Stimulated activated CD8-positive, alpha-beta memory T cell treated with anti-CD3 and anti-CD28 coated beads, Interleukin-7, amount 100 ng/mL, for 48 hours (primary cell): ENCODE data around the gene EPB41.
"Not testable (repeated sequence)": the region's sequence is repeated elsewhere in the genome, so short reads cannot be mapped to it uniquely, and the experiment has no call there.

Experiments
- DNase-seq, 2 donors: peaks; one replicate each; pipeline ENCODE4 v3.0.0-alpha.2; 2020; ENCODE audit warnings: low read depth in 1 of 2; ENCODE audit errors: extremely low read depth in 1 of 2

The EPB41 gene

GRCh38 chr1:28926629-28927265 is 12.4 kb downstream of the EPB41 start:
- no peak for DNase-seq

DNA sequence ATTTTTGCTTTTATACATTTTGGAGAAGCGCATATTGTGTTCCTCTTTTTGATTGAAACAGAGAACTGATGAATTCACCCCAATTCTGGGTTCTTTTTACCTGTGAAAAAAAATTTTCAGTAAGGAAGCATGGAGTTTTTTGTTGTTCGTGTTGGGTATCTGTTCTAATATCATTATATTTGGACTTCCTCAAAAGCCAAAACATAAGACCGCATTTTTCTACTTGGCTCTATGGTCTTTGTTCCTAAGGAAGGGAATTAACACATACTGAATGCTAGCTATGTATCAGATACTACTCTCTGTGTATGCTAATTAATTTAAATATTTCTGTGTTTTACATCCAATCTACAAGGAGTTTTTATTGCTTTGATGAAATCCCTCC is 12.9 kb downstream of the EPB41 start:
- DNase-seq: no peak

DNA sequence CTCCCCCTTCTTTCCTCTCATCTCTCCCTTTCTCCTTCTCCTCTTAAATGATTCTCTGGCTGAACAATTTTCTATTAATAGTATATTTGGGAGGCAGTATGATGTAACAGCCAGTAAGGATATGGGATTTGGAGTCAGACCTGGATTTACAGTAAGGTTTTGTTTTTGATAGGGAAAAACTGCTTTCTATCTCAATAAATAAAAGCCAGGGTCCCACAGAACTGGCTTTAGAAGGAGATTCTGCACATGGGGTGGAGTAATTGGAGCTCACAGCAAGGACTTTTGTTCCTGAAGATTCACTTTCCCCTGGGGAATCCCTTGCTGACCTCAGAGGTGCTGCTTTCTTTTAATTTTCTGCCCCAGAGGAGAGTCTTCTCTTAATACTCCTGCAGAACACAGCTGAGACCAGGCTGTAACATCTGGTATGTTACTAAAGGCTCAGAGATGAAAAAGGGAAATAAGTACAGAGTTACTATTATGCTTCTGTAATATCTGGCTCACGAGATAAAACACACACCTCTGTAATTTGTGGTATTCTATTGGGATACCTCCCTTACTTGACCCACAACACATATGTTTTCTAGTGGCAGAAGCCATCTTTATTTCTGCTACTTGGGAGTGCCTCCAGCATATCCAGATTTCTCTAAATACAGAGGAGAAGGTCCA is 13.4 kb downstream of the EPB41 start:
- DNase-seq: no peak

DNA sequence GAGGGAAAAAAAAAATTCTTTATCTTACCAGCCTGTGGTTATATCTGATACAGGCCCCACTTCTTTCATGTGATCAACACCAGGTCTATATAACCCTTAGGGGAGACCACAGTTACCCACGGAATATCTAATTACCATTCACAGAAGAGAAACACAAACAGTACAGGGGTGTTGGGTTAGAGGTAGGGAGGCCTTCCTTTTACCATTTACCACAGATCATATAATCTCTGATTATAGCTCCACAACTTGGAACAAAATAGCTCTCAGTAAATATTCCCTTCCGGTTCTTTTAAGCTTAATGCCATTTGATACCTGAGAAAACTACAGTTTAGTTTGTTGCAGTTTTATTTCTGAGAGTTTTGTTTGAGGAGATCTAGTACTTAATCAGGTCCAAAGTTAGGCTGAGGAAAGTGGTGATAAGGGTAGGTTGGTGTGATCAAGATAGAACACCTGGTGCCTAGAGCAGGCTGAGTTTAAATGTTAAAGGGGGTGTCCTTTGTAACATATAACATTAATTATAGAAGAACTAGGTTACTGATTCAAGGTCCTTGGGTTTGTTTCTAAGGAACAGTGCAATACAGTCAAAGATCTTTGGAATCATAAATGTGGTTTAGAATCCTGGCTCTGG is 14.1 kb downstream of the EPB41 start:
- no peak for DNase-seq

DNA sequence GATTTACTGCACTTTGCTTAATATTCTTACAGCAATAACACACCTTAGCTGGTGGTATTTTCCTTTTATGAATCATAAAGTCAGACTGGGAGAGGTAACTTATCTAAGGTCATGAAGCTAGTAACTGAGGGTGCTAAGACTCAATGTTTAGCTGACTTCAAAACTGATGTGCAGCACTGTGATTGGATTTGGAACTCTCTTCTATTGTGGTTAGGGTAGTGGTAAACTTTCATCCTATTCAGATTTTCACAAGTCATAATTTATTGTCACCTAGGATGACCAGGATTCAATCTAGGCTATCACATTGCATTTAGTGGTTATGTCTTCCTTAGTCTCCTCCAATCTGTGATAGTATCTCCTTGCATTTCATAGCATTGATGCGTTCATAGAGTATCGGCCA is 18.9 kb downstream of the EPB41 start:
- no peak for DNase-seq

- no peak for DNase-seq
These were observed 19.5 kb downstream of the EPB41 start for GRCh38 chr1:28933918-28934317.

DNA sequence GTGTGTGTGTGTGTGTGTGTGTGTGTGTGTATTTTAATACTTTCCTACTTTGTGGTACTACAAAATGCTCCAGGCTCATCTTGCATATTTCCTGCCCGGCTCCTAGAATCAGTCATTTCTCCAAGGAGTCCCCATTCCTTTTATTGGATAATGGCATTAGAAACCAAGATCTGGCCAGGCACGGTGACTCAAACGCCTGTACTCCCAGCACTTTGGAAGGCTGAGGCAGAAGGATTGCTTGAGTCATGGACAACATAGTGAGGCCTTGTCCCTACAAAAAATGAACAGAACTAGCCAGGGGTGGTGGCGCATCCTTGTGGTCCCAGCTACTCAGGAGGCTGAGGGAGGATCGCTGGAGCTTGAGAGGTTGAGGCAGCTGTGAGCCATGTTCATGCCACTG is 20.3 kb downstream of the EPB41 start:
- no peak for DNase-seq

- DNase-seq: no peak
These were observed 20.9 kb downstream of the EPB41 start for GRCh38 chr1:28935293-28935692.

DNA sequence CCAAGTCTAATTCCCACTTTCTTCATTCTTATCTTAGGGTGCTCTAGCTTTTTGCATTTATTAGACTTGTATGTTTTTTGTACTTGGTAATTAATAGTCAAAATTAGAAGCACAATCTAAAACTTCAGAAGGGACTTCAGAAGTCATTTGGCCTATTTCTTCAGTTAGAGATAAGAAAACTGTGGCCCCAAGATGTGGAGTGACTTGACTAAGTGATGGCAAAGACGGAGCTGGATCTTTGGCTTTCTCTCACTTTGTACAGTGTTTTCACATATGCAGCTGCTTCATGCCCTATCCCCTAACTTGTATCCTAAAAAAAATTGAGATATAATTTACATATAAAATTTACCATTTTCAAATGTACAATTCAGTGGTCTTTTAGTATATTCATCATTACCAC is 21.7 kb downstream of the EPB41 start:
- no peak for DNase-seq

DNA sequence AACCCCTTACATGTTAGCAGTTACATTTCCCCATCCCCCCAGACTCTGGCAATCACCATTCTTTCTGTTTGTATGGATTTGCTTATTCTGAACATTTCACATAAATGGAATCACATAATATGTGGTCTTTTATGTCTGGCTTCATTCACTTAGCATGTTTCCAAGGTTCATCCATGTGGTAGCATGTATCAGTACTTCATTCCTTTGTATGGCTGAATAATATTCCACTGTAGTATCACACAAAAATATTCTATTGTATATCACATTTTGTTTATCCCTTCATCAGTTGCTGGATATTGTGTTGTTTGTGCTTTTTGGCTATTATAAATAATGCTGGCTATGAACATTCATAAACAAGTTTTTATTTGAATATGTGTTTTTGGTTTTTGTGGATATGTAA is 22.2 kb downstream of the EPB41 start:
- DNase-seq: no peak

DNA sequence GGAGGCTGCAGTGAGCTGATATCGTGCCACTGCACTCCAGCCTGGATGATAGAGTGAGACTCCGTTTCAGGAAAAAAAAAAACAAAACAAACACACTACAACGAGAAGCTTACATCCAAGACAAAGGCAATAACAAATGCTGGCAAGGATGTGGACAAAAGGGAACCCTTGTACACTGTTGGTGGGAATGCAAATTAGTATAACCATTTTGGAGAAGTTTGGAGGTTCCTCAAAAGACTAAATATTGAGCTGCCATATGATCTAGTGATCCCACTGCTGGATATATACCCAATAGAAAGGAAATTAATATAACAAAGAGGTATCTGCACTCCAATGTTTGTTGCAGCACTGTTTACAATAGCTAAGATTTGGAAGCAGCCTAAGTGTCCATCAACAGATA is 29.2 kb downstream of the EPB41 start:
- DNase-seq: not testable (repeated sequence)

- DNase-seq: no peak
These were observed 35.6 kb downstream of the EPB41 start for GRCh38 chr1:28950006-28950405.

- DNase-seq: no peak
These were observed 36.1 kb downstream of the EPB41 start for GRCh38 chr1:28950449-28950848.

DNA sequence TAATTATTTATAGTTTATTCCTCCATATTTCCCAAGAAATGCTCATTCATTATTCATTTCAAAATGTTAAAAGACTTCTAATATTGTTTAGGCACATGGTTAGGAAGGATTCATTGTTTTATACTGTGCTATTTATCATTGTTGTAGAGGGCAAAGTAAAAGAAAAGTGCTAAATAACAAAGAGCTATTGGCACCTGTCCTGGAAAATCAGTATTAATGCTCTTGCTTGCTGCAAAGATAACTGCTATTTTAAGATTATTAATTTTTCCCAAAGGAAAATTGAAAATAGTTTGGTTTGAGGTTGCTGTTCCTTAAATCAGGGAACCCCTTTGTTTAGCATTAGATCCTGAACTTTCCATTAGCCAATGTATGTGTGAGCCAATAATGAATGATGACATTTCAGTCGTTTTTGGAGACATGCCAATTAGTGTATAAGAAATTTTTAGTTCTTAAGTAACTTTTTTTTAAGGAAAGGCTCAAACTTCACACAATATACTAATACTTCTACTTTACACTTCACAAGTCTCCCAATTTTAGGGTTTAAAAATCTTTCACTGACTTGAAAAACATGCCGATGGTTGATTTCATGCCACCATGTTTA is 39.9 kb downstream of the EPB41 start:
- no peak for DNase-seq

DNA sequence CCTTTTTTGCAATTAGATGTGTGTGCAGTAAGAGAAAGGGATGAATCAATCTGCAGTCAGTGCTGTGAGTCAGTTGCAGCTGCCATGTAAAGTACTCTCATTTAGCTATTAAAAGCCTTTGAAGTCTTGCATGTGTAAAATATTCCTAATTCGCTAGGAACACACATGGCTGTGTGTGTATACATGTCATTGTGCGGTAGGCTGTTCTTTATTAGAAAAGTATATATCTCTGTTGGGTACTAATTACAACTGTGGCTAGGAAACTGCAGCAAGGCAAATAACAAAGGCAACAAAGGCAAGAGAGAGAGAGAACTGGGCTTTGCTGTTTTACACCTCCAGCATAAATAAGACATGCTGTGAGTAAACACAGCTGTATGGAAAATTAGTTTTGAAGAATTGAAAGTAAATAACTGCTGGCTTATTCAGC is 41.7 kb downstream of the EPB41 start:
- no peak for DNase-seq

DNA sequence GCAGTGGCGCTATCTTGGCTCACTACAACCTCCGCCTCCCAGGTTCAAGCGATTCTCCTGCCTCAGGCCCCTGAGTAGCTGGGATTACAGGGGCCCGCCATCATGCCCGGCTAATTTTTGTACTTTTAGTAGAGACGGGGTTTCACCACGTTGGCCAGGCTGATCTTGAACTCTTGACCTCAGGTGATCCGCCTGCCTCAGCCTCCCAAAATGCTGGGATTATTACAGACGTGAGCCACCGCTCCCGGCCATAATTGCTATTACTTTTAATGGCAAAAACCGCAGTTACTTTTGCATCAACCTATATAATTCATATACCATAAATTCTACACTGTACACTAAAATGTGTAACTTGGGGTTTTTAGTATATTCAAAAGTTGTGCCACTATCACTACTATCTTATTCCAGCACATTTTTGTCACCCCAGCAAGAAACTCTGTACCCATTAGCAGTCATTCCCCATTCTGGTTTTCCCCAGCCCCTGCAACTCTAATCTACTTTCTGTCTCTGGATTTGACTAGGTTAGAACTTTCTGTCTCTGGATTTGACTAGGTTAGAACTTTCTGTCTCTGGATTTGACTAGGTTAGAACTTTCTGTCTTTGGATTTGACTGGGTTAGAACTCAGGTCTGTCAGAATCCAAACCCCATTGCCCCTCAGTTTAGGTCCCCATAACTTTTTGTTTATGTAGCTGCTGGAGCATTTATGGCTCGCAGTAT is 47.9 kb downstream of the EPB41 start:
- DNase-seq: peak in 1 of 2 donors; percentile 37

DNA sequence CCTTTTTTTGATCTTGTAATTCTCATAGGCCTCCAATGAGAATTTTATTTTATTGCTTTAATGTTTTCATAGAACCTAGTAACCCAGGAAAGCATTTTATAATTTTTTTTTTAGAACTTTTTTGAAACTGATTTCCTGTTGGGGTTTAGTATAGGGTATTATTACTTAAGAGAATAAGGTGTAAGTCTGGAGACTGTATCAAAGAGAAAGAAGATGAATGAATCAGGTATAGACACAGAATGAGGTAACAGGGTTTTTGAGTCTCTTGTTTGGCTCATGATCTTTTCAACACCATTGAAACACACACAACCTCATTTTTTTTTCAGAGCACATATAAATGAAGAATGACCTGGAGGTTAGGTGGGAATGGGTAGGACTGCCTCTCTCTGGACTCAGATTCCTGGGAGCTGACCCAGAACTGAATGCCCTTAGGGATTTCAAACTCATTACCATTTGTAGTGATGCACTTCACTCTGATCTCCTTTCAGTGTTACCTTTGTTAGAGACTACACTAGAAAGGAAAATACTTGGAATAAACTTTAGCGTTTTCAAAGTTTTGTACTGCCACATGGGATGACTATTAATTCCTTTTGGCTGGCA is 51.0 kb downstream of the EPB41 start:
- DNase-seq: no peak

GRCh38 chr1:28966617-28967016 is 52.2 kb downstream of the EPB41 start:
- DNase-seq: no peak

DNA sequence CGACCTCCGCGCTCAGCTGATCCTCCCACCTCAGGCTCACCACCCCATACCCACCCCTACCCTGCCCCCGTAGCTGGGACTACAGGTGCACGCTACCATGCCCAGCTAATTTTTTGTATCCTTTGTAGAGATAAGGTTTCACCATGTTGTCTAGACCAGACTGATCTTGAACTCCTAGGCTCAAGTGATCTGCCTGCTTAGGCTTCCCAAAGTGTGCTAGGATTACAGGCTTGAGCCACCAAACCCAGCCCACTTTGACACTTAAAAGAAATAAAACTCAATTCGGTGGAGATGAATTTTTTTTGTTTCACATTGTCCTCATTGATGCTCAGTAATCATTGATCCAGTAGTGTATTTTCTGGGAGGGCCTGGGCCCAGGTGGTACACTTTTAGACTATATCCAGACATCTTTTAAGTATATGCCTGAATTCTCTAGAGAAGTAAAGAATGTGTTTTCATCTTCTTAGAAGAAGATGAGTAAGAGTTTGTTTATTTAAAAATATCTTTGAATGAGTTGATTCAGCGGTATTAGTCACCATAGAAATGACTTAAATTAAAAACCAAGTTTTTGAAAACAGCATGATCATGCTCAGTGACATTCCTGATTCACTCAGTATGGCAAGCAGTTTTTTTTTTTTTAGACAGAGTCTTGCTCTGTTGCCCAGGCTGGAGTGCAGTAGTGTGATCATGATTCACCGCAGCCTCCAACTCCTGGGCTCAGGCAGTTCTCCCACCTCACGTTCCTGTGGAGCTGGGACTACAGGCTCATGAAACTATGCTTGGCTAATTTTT is 57.8 kb downstream of the EPB41 start:
- DNase-seq: no peak
